Mucosa of rectum (tissue), 2 donors: ENCODE measurements around the gene PXDC1.
"Not testable (repeated sequence)": the region's sequence is repeated elsewhere in the genome, so short reads cannot be mapped to it uniquely, and the experiment has no call there.

Experiments used
- H3K27ac ChIP-seq, 2 donors: one replicate each; pipeline ENCODE4 v1.7.0; 2013; ENCODE audit warnings: inconsistent platforms in 2 of 2, low read depth in 2 of 2, low read length in 2 of 2
- H3K27me3 ChIP-seq, 2 donors: one replicate each; pipeline ENCODE4 v1.7.0; 2013; ENCODE audit warnings: low read length in 2 of 2; ENCODE audit not compliant: control insufficient read depth in 2 of 2, insufficient read depth in 2 of 2
- H3K36me3 ChIP-seq, 2 donors: one replicate each; pipeline ENCODE4 v1.7.0; 2013; ENCODE audit warnings: low read length in 2 of 2; ENCODE audit not compliant: control insufficient read depth in 2 of 2, insufficient read depth in 2 of 2
- H3K4me1 ChIP-seq, 2 donors: one replicate each; pipeline ENCODE4 v1.7.0; 2013; ENCODE audit warnings: low read length in 2 of 2, mild to moderate bottlenecking in 1 of 2; ENCODE audit not compliant: control insufficient read depth in 2 of 2, insufficient read depth in 2 of 2
- H3K4me3 ChIP-seq, 2 donors: one replicate each; pipeline ENCODE4 v1.7.0; 2013; ENCODE audit warnings: low read length in 2 of 2
- H3K9ac ChIP-seq, 2 donors: one replicate each; pipeline ENCODE4 v1.7.0; 2013; ENCODE audit warnings: low read length in 2 of 2, low read depth in 1 of 2, mild to moderate bottlenecking in 1 of 2
- H3K9me3 ChIP-seq, 2 donors: one replicate each; pipeline ENCODE4 v1.7.0; 2013; ENCODE audit warnings: low read length in 2 of 2; ENCODE audit not compliant: control insufficient read depth in 2 of 2
- donor health status: healthy.
- donor health status: Normal muscosa, but diverticular disease.

The PXDC1 gene

DNA sequence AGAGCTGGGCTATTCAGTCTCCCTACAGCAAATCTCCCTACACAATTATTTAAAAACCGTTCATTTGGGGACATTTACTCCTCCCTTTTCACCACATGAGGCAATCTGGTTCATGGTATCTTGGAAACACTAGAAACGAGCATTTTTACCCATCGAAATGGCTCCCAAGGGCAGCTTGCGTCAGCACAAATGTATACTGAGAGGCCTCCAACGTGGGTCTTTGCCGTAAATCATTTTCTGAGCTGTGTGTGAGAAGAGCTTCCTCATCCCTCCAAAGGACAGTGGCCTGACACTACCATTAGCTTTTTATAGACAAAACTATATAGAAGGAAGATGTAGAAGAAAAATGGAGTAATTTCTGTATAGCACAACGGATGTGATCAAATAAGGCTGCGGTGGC lies 30.0 kb upstream of the PXDC1 start:
- H3K36me3 ChIP-seq: no peaks in the 10 kb centered on the region
- H3K27ac ChIP-seq: no peak overlapping the region
- no peak overlapping the region for H3K4me3 ChIP-seq
- H3K4me1 ChIP-seq: no peaks in the 10 kb centered on the region
- H3K9ac ChIP-seq: no peak overlapping the region
- H3K27me3 ChIP-seq: no peaks in the 10 kb centered on the region
- H3K9me3 ChIP-seq: no peaks in the 10 kb centered on the region

DNA sequence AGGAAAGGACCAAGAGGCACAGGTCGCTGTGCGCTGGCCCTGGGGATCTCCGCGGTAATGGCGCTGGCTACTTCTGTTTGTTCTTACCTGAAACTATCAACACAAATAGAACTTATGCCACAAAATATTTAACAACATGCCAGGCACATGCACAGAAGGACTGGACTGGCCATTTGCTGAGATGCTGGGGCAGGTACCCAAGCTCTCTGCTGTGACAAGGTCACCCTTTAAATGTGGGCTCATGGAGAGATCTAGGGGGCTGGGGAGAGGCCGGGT lies 28.0 kb upstream of the PXDC1 start:
- Histone ChIP-seq H3K36me3 (no peaks in the 10 kb centered on the region), H3K27me3 (no peaks in the 10 kb centered on the region), H3K4me1 (no peaks in the 10 kb centered on the region), H3K9me3 (no peaks in the 10 kb centered on the region), H3K4me3 (no peak overlapping the region), H3K27ac (no peak overlapping the region), H3K9ac (no peak overlapping the region)

DNA sequence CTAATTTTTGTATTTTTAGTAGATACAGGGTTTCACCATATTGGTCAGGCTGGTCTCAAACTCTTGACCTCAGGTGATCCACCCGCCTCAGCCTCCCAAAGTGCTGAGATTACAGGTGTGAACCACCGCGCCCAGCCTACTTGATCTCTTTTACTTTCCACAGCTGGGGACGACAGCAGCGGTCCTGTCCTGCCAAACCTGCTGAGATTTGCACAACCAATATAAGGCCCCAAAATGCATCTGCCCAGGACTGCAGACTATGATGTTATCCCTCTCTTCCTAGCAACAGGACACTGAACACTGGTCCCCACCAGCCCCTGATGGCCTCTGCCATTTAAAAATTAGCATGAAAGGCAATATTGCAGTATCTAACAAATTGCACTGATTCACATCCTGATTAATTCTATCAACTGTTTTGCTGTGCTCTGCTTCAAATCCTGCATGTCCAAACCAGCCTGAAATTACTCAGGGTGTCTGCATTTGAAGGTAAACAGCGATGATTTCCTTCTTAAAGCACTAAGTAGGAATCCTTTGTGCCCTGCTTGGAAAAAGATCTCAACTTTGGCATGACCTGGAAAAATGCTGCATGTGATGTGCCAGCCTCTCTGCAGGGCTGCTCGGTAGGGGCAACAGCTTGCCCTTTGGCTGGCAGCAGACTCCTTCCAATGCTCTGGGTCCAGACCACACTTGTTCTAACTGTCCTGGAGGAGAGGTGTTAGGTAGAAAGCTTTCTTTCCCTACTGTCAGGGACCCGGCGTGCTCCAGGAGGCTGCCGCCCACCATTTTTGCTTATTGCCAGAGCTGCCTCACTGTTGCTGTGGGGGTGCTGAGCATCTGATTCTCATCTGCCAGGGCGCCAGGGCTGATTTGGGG lies 27.4 kb upstream of the PXDC1 start:
- H3K4me1 ChIP-seq: no peaks in the 10 kb centered on the region
- H3K9me3 ChIP-seq: no peaks in the 10 kb centered on the region
- no peak overlapping the region for H3K4me3 ChIP-seq
- no peaks in the 10 kb centered on the region for H3K27me3 ChIP-seq
- H3K27ac ChIP-seq: no peak overlapping the region
- no peaks in the 10 kb centered on the region for H3K36me3 ChIP-seq
- H3K9ac ChIP-seq: no peak overlapping the region

DNA sequence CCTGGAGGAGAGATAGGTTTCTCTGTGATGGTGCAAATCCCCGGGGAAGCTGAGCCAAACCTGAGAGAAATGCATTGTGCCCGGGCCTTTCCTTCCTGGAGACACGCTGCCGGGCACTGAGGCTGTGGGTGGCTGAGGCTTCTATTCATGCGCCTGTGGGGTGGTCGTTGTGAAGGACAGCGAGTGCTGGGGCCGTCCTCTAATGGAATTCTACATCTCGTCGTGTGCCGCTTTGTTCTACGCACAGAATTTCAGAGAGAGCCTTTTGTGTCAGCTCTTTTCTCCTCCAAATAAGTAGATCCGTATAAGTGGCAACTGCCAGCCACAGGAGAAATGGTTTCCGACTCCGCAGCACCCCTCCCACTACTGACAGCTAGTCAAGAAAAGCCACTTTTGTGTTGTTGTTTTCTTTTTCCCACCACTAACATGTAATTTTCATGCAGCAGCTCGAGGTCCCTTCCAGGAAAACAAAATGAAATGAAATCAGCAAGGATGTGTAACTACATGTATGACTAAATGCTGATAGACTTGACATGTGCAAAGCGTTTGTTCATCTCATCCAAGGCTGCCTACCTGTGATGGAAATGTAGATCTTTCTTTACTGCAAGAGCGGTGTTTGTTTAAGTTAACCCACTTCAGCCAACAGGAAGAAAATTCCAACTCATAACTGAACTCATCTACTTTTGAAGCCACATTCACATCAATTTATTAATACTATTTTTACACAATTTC lies 26.4 kb upstream of the PXDC1 start:
- no peaks in the 10 kb centered on the region for H3K9me3 ChIP-seq
- no peaks in the 10 kb centered on the region for H3K4me1 ChIP-seq
- H3K4me3 ChIP-seq: no peak overlapping the region
- H3K9ac ChIP-seq: no peak overlapping the region
- no peaks in the 10 kb centered on the region for H3K27me3 ChIP-seq
- no peaks in the 10 kb centered on the region for H3K36me3 ChIP-seq
- H3K27ac ChIP-seq: no peak overlapping the region

DNA sequence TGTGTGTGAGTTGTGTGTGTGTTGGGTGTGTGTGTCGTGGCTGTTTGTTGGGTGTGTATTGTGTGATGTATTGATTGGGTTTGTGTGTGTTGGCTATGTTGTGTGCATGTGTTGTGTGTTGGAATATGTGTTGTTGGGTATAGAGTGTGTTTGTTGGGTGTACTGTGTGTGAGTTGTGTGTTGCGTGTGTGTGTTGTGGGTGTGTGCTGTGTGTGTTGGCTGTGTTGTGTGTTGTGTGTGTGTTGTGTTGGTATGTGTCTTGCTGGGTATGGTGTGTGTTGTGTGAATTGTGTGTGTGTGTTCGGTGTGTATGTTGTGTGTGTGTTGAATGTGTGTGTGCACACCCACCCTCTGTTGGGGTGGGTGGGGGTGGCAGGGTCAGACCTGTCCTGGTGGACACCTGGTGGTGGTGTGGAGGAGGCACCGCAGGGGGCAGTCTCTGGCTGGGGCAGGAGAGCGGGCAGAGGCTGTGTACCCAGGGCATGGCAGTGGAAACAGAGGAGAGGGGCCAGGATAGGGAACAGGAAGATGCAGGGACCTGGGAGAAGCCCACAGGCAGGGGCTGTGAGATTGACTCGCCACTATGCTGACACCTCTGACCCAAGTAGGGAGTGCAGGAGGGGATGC lies 25.5 kb upstream of the PXDC1 start:
- no peak overlapping the region for H3K9ac ChIP-seq
- no peaks in the 10 kb centered on the region for H3K9me3 ChIP-seq
- no peaks in the 10 kb centered on the region for H3K36me3 ChIP-seq
- H3K4me3 ChIP-seq: no peak overlapping the region
- H3K4me1 ChIP-seq: no peaks in the 10 kb centered on the region
- H3K27me3 ChIP-seq: no peaks in the 10 kb centered on the region
- no peak overlapping the region for H3K27ac ChIP-seq

DNA sequence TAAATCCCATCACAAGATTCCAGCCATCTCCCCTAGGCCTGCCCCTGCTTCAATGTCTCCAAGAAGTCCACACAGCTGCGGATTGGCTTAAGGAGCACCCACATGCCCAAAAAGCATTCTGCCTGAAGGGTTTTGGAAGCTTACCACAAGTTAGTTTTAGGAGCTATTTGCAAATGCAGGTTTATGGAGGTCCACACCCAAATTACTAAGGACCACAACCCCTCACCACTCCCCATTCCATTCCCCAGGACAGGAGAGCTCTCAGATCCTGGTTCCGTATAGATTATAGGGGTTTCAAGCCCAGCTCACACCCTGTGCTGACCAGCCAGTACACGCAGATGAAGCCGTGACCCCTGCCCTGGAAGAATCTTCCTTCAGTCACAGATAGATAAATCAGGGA lies 24.3 kb upstream of the PXDC1 start:
- Histone ChIP-seq H3K9me3 (no peaks in the 10 kb centered on the region), H3K9ac (no peak overlapping the region), H3K27me3 (no peaks in the 10 kb centered on the region), H3K36me3 (no peaks in the 10 kb centered on the region), H3K4me1 (no peaks in the 10 kb centered on the region), H3K4me3 (no peak overlapping the region), H3K27ac (no peak overlapping the region)

DNA sequence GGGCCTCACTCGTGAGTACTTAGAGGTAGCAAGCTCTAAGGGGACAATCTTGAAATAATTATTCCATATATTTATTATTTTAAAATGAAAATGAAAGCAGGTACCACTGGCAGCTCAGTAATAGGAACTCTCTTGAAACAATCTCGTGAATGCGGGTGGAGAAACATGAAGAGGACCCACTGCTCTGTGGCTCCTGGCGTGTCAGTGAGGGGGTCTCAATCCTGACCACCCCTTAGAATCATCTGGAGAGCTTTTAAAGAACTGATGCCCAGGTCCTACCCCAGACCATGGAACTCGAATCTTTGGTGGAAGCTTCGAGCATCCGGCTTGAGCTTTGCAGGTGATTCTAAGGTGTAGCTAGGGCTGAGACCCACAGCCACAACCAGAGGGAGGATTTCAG lies 23.9 kb upstream of the PXDC1 start:
- Histone ChIP-seq H3K27ac (no peak overlapping the region), H3K4me1 (no peaks in the 10 kb centered on the region), H3K4me3 (no peak overlapping the region), H3K9me3 (no peaks in the 10 kb centered on the region), H3K27me3 (no peaks in the 10 kb centered on the region), H3K36me3 (no peaks in the 10 kb centered on the region), H3K9ac (no peak overlapping the region)

DNA sequence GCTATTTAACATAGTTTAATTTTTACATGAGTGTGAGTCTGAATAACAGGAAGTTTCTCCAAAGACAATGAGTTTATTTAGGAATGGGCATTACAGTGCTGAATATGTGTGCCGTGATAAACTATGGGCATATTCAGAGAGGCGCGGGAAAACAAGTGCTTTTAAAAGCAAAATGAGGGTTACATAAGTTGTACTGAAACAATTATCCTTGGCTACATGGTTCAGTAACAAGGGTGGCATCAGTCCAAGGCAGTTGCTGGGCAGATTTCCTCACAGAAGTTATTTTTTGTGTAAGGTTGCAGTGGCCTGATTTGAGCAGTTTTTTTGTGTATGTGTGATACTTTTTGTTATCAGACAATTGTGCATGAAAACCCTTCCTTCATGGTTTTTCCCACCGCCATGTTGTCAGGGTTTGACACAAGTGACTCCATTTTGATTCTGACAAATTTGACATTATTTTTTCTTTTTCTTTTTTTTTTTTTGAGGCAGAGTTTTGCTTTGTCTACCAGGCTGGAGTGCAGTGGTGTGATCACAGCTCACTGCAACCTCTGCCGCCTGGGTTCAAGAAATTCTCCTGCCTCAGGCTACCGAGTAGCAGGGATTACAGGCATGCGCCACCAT lies 22.3 kb upstream of the PXDC1 start:
- no peak overlapping the region for H3K4me3 ChIP-seq
- H3K4me1 ChIP-seq: no peaks in the 10 kb centered on the region
- no peak overlapping the region for H3K27ac ChIP-seq
- no peaks in the 10 kb centered on the region for H3K9me3 ChIP-seq
- no peaks in the 10 kb centered on the region for H3K36me3 ChIP-seq
- no peak overlapping the region for H3K9ac ChIP-seq
- H3K27me3 ChIP-seq: no peaks in the 10 kb centered on the region

DNA sequence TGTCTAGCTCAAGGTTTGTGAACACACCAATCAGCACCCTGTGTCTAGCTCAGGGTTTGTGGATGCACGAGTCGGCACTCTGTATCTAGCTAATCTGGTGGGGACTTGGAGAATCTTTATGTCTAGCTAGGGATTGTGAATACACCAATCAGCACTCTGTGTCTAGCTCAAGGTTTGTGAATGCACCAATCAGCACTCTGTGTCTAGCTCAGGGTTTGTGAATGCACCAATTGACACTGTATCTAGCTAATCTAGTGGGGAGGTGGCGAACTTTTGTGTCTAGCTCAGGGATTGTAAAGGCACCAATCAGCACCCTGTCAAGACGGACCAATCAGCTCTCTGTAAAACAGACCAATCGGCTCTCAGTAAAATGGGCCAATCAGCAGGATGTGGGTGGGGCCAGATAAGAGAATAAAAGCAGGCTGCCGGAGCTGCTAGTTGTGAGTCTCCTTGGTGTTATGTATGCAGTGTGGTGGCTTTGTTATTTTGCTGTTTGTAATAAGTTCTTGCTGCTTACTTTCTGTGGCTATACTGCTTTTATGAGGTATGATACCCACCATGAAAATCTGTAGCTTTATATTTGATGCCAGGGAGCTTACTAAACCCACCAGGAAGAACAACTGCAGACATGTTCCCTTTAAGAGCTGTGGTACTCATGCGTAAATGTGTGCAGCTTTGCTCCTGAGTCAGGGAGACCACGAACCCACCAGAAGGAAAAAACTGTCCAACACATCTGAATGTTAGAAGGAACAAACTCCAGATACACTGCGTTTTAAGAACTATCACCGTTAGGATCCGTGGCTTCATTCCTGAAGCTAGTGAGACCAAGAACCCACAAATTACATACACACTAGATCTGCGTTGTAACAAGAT lies 20.9 kb upstream of the PXDC1 start:
- not testable (repeated sequence) for H3K27me3 ChIP-seq, H3K27ac ChIP-seq, H3K9me3 ChIP-seq, H3K36me3 ChIP-seq, H3K4me3 ChIP-seq, H3K4me1 ChIP-seq, H3K9ac ChIP-seq
